ENCODE results near the gene EXO5.

EXO5 gene

DNA sequence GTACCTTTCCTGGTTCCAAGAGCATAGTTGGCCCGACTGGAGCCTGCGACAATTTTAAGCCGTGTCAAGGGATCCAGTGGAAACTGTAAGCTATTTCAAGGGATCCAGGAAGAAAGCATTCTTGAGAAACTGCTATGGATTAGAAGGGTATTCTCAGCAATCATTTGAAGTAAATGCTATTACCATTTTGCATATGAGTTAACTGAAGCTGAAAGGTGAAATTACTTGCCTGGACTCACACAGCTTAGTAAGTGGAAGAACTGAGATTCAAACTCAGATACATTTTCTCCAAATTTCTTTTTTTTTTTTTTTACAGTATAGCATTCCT, 23.5 kb downstream of the EXO5 start:
- TF ChIP-seq RAD21 (IDR thresholded peaks at IDR 0.05; ENCODE audit: low read depth): no peak
- TF ChIP-seq NFIC (IDR thresholded peaks at IDR 0.05): no peak
- no peak for TF ChIP-seq FOXM1 (IDR thresholded peaks at IDR 0.05; ENCODE audit: borderline replicate concordance, low read depth)
- no peak for TF ChIP-seq EP300 (IDR thresholded peaks at IDR 0.05; ENCODE audit: borderline replicate concordance)
- TF ChIP-seq, protein P1, sequence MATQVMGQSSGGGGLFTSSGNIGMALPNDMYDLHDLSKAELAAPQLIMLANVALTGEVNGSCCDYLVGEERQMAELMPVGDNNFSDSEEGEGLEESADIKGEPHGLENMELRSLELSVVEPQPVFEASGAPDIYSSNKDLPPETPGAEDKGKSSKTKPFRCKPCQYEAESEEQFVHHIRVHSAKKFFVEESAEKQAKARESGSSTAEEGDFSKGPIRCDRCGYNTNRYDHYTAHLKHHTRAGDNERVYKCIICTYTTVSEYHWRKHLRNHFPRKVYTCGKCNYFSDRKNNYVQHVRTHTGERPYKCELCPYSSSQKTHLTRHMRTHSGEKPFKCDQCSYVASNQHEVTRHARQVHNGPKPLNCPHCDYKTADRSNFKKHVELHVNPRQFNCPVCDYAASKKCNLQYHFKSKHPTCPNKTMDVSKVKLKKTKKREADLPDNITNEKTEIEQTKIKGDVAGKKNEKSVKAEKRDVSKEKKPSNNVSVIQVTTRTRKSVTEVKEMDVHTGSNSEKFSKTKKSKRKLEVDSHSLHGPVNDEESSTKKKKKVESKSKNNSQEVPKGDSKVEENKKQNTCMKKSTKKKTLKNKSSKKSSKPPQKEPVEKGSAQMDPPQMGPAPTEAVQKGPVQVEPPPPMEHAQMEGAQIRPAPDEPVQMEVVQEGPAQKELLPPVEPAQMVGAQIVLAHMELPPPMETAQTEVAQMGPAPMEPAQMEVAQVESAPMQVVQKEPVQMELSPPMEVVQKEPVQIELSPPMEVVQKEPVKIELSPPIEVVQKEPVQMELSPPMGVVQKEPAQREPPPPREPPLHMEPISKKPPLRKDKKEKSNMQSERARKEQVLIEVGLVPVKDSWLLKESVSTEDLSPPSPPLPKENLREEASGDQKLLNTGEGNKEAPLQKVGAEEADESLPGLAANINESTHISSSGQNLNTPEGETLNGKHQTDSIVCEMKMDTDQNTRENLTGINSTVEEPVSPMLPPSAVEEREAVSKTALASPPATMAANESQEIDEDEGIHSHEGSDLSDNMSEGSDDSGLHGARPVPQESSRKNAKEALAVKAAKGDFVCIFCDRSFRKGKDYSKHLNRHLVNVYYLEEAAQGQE (IDR thresholded peaks at IDR 0.05; ENCODE audit: low read depth): no peak
- TF ChIP-seq TAF1 (IDR thresholded peaks at IDR 0.05; ENCODE audit: low read depth): no peak
- no peak for TF ChIP-seq YY1 (IDR thresholded peaks at IDR 0.05; ENCODE audit: low read depth)
- no peak for TF ChIP-seq CREB1 (IDR thresholded peaks at IDR 0.05; ENCODE audit: low read depth)
- TF ChIP-seq, protein P2, sequence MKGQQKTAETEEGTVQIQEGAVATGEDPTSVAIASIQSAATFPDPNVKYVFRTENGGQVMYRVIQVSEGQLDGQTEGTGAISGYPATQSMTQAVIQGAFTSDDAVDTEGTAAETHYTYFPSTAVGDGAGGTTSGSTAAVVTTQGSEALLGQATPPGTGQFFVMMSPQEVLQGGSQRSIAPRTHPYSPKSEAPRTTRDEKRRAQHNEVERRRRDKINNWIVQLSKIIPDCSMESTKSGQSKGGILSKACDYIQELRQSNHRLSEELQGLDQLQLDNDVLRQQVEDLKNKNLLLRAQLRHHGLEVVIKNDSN (IDR thresholded peaks at IDR 0.05): no peak
- no peak for TF ChIP-seq TCF12 (IDR thresholded peaks at IDR 0.05; ENCODE audit: low read depth)
- TF ChIP-seq EGR1 (IDR thresholded peaks at IDR 0.05): no peak
- no peak for TF ChIP-seq CEBPB (IDR thresholded peaks at IDR 0.05)
- TF ChIP-seq, protein P3, sequence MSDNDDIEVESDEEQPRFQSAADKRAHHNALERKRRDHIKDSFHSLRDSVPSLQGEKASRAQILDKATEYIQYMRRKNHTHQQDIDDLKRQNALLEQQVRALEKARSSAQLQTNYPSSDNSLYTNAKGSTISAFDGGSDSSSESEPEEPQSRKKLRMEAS (IDR thresholded peaks at IDR 0.05): no peak

DNA sequence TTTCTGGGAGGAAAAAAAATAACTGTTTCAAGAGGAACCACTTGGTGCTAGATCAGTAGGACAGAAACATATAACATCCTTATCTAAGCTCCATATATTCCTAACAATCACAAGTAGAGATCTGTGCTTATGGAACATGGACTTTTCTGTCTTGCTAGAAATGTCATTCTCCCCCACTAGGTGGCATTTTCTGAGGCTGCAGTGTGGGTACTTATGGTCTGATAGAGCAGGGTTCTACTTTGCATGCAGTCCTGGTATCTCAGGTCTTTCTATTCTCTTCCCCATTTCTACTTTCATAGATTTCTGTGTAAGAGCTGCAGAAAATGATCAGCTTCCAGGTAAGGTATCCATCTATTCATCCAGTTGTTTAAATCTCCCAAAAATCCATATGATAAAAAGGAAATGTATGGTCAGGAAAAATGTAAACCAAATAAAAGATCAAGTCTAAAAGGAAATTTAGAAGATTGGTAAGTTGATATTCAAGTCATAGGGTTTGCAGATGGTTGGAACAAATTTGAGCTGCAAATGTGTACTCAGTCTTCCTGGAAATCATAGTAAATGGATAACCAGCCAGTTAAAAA, 24.4 kb downstream of the EXO5 start:
- TF ChIP-seq, protein P2 (IDR thresholded peaks at IDR 0.05): no peak
- TF ChIP-seq TAF1 (IDR thresholded peaks at IDR 0.05; ENCODE audit: low read depth) (no peak), CREB1 (IDR thresholded peaks at IDR 0.05; ENCODE audit: low read depth) (no peak), TEAD4 (IDR thresholded peaks at IDR 0.05) (no peak), YY1 (IDR thresholded peaks at IDR 0.05; ENCODE audit: low read depth) (no peak), ZBTB7A (IDR thresholded peaks at IDR 0.05; ENCODE audit: low read depth) (no peak), EGR1 (IDR thresholded peaks at IDR 0.05) (no peak), RAD21 (IDR thresholded peaks at IDR 0.05; ENCODE audit: low read depth) (peak; percentile 36)
- TF ChIP-seq, protein P1 (IDR thresholded peaks at IDR 0.05; ENCODE audit: low read depth): no peak

DNA sequence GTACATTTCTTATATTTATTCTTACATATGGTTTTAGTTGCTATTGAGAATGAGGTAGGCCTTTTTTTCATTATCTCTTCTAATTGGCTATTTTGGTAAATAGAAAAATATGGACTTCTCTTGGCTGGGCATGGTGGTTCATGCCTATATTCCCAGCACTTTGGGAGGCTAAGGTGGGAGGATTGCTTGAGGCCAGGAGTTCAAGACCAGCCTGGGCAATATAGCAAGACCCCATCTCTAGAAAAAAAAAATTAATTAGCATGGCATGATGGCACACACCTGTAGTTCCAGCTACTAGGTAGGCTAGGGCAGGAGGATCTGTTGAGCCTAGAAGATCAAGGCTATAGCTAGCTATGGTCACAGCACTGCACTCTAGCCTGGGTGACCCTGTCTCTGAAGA, 26.0 kb downstream of the EXO5 start:
- TF ChIP-seq, protein P2 (IDR thresholded peaks at IDR 0.05): no peak
- no peak for TF ChIP-seq TEAD4 (IDR thresholded peaks at IDR 0.05)
- TF ChIP-seq CEBPB (IDR thresholded peaks at IDR 0.05): no peak
- no peak for TF ChIP-seq TAF1 (IDR thresholded peaks at IDR 0.05; ENCODE audit: low read depth)
- TF ChIP-seq NFIC (IDR thresholded peaks at IDR 0.05): no peak
- no peak for TF ChIP-seq TCF12 (IDR thresholded peaks at IDR 0.05; ENCODE audit: low read depth)
- TF ChIP-seq FOXM1 (IDR thresholded peaks at IDR 0.05; ENCODE audit: borderline replicate concordance, low read depth): no peak

GRCh38 chr1:40535732-40536131, 27.2 kb downstream of the EXO5 start:
- TF ChIP-seq TCF12 (IDR thresholded peaks at IDR 0.05; ENCODE audit: low read depth): no peak
- no peak for TF ChIP-seq ZBTB7A (IDR thresholded peaks at IDR 0.05; ENCODE audit: low read depth)
- no peak for TF ChIP-seq TAF1 (IDR thresholded peaks at IDR 0.05; ENCODE audit: low read depth)
- no peak for TF ChIP-seq TEAD4 (IDR thresholded peaks at IDR 0.05)
- TF ChIP-seq FOXM1 (IDR thresholded peaks at IDR 0.05; ENCODE audit: borderline replicate concordance, low read depth): no peak
- no peak for TF ChIP-seq EP300 (IDR thresholded peaks at IDR 0.05; ENCODE audit: borderline replicate concordance)
- TF ChIP-seq, protein P2 (IDR thresholded peaks at IDR 0.05): no peak
- no peak for TF ChIP-seq RAD21 (IDR thresholded peaks at IDR 0.05; ENCODE audit: low read depth)
- no peak for TF ChIP-seq CREB1 (IDR thresholded peaks at IDR 0.05; ENCODE audit: low read depth)
- no peak for TF ChIP-seq NFIC (IDR thresholded peaks at IDR 0.05)
- TF ChIP-seq, protein P3 (IDR thresholded peaks at IDR 0.05): no peak
- no peak for TF ChIP-seq CEBPB (IDR thresholded peaks at IDR 0.05)
- no peak for TF ChIP-seq EGR1 (IDR thresholded peaks at IDR 0.05)
- TF ChIP-seq, protein P1 (IDR thresholded peaks at IDR 0.05; ENCODE audit: low read depth): no peak
- no peak for TF ChIP-seq YY1 (IDR thresholded peaks at IDR 0.05; ENCODE audit: low read depth)
